ENCODE data around the gene VSIG4. TPM values are rescaled to one million over a fixed set of nuclear protein-coding genes. Genes with fewer than 3 reads are reported as not detected.

VSIG4 gene
- total and polyA plus RNA-seq, 8 donors = 5.7 to 377 (median 11.7) TPM

GRCh38 chrX:65994519-65995506 lies 45.1 kb downstream of the VSIG4 start:
- peaks cover 0 to 8% of the 10 kb centered on the region in 2 donors for H3K4me1 ChIP-seq
- H3K36me3 ChIP-seq = no peaks in the 10 kb centered on the region
- DNase-seq (no peak), ATAC-seq (no peak)
- H3K4me3 ChIP-seq = no peak overlapping the region
- no peaks in the 10 kb centered on the region for H3K27me3 ChIP-seq
- intact Hi-C loops (cut with DNase I) = no loop called here
- no peaks in the 10 kb centered on the region for H3K9me3 ChIP-seq
- peak overlapping the region in 1 of 2 donors; percentile 64 for H3K27ac ChIP-seq
- no peak for TF ChIP-seq CTCF (IDR thresholded peaks at IDR 0.05)

- Histone ChIP-seq H3K36me3 (no peaks in the 10 kb centered on the region), H3K9me3 (no peaks in the 10 kb centered on the region), H3K27me3 (peaks cover 0 to under 1% of the 10 kb centered on the region in 2 donors), H3K4me3 (no peak overlapping the region), H3K27ac (no peak overlapping the region), H3K4me1 (peaks cover 0 to 8% of the 10 kb centered on the region in 2 donors)
- intact Hi-C loops (cut with DNase I) = no loop called here
- no peak for TF ChIP-seq CTCF (IDR thresholded peaks at IDR 0.05)
- ATAC-seq = no peak
- DNase-seq = no peak
Measured at GRCh38 chrX:65993915-65994460, 45.9 kb downstream of the VSIG4 start.

- Histone ChIP-seq H3K4me3 (no peak overlapping the region), H3K9me3 (no peaks in the 10 kb centered on the region), H3K4me1 (peaks cover 0 to 9% of the 10 kb centered on the region in 2 donors), H3K36me3 (no peaks in the 10 kb centered on the region), H3K27me3 (peaks cover 0 to 4% of the 10 kb centered on the region in 2 donors), H3K27ac (no peak overlapping the region)
- no peak for TF ChIP-seq CTCF (IDR thresholded peaks at IDR 0.05)
- no peak for DNase-seq
- intact Hi-C loops (cut with DNase I) = no loop called here
- no peak for ATAC-seq
Measured at GRCh38 chrX:65993332-65993731, 46.5 kb downstream of the VSIG4 start.

- no peak overlapping the region for H3K27ac ChIP-seq
- ATAC-seq (no peak), DNase-seq (no peak)
- peaks cover 0 to 23% of the 10 kb centered on the region in 2 donors for H3K4me1 ChIP-seq
- no peak for TF ChIP-seq CTCF (IDR thresholded peaks at IDR 0.05)
- intact Hi-C loops (cut with DNase I) = no loop called here
- no peaks in the 10 kb centered on the region for H3K9me3 ChIP-seq
- H3K27me3 ChIP-seq = peaks cover 0 to 8% of the 10 kb centered on the region in 2 donors
- no peak overlapping the region for H3K4me3 ChIP-seq
- no peaks in the 10 kb centered on the region for H3K36me3 ChIP-seq
Measured at GRCh38 chrX:65990702-65991101, 49.2 kb downstream of the VSIG4 start.

- peak overlapping the region in 1 of 2 donors; percentile 72 for H3K27ac ChIP-seq
- intact Hi-C loops (cut with DNase I) = loop anchor here in 1 of 2 donors (5.0 kb wide), 1 partner anchor 411 kb away; no protein-coding TSS in a partner anchor
Measured at GRCh38 chrX:65987811-65988210, 52.1 kb downstream of the VSIG4 start.

More at GRCh38 chrX:65987811-65988210, 52.1 kb downstream of the VSIG4 start:
- H3K9me3 ChIP-seq = no peaks in the 10 kb centered on the region
- TF ChIP-seq CTCF (IDR thresholded peaks at IDR 0.05) = no peak
- DNase-seq = no peak
- ATAC-seq = no peak
- H3K27me3 ChIP-seq = peaks cover 0 to 8% of the 10 kb centered on the region in 2 donors
- peaks cover 0 to 23% of the 10 kb centered on the region in 2 donors for H3K4me1 ChIP-seq
- H3K36me3 ChIP-seq = no peaks in the 10 kb centered on the region
- no peak overlapping the region for H3K4me3 ChIP-seq
